HepG2 (cell line): ENCODE measurements around the gene ESR1. TPM values are rescaled to one million over a fixed set of nuclear protein-coding genes. Genes with fewer than 3 reads are reported as not detected.

Experiments
- ATAC-seq: fragments of 200-7000 bp; cut with Tn5 transposase; 3 replicates; pipeline ENCODE4 v1.9.1; 2020; ENCODE audit warnings: mild to moderate bottlenecking, moderate library complexity
- BruUV-seq: library from RNA; stranded (reverse); fragments of 400-500 nt; replicated peaks from 2 replicates; lab custom pipeline; 2021; lab: Mats Ljungman, UMichigan
- CTCF ChIA-PET: fragments of 300-600 bp; formaldehyde crosslinking; extraction: SDS; loops from one replicate; lab custom pipeline; 2021; ENCODE audit warnings: low total read pairs, inconsistent platforms, low intra/inter-chr PET ratio; lab: Yijun Ruan, JAX
- POLR2A ChIA-PET: fragments of 350-600 bp; sonication (Branson Sonifier 250); formaldehyde crosslinking; loops from one replicate; lab custom pipeline; 2020; ENCODE audit warnings: antibody characterized with exemption, inconsistent platforms; lab: Yijun Ruan, JAX
- DNase-seq: peaks from one replicate; pipeline ENCODE4 v3.0.0-alpha.2; 2015; ENCODE audit warnings: low spot score
- FAIRE-seq: peaks from 3 replicates; lab custom pipeline; 2011; peaks lifted over from hg19 to GRCh38; lab: Jason Lieb, UNC
- H2AFZ ChIP-seq: one replicate; pipeline ENCODE4 v1.6.1; 2011; ENCODE audit warnings: low read length, inconsistent platforms
- H3K27ac ChIP-seq: fragments of 300-600 bp; 3 replicates; pipeline ENCODE4 v1.8.0; 2011; ENCODE audit warnings: mixed run types, mild to moderate bottlenecking, mixed read lengths, low read length, inconsistent platforms; ENCODE audit not compliant: insufficient read depth; ENCODE audit errors: extremely low read length
- H3K27me3 ChIP-seq, 2 experiments: fragments of 200-600 bp in 1 of 2; 2 replicates in 1 of 2; 3 replicates in 1 of 2; pipeline versions ENCODE4 v1.6.0 to v1.8.0; 2011; ENCODE audit warnings: low read length in 2 of 2, mild to moderate bottlenecking in 2 of 2, moderate library complexity in 2 of 2, inconsistent platforms in 1 of 2; ENCODE audit not compliant: insufficient read depth in 2 of 2, control insufficient read depth in 1 of 2
- H3K36me3 ChIP-seq, 2 experiments: fragments of 200-600 bp in 1 of 2; replicated peaks in 1 of 2; 2 replicates in 1 of 2; 3 replicates in 1 of 2; pipeline versions ENCODE4 v1.5.1 to v1.8.0; 2011; ENCODE audit warnings: low read length in 2 of 2, inconsistent platforms in 1 of 2; ENCODE audit not compliant: insufficient read depth in 2 of 2, control insufficient read depth in 1 of 2
- H3K4me1 ChIP-seq: 2 replicates; pipeline ENCODE4 v1.5.1; 2012; ENCODE audit warnings: low read length, inconsistent platforms; ENCODE audit not compliant: insufficient read depth
- H3K4me2 ChIP-seq: 2 replicates; pipeline ENCODE4 v1.6.0; 2011; ENCODE audit warnings: low read depth, low read length, inconsistent platforms
- H3K4me3 ChIP-seq, 3 experiments: fragments of 200-600 bp in 1 of 3; sonication (generic), shearing (Covaris generic) in 1 of 3; replicated peaks in 1 of 3; 2 replicates each; pipeline ENCODE4 v1.5.1; 2011 to 2016; ENCODE audit warnings: low read length in 3 of 3, inconsistent platforms in 2 of 3, low read depth in 2 of 3, mild to moderate bottlenecking in 2 of 3, control low read depth in 1 of 3, mixed read lengths in 1 of 3; ENCODE audit not compliant: insufficient read depth in 1 of 3
- H3K79me2 ChIP-seq: one replicate; pipeline ENCODE4 v1.6.1; 2011; ENCODE audit warnings: low read length, inconsistent platforms; ENCODE audit not compliant: insufficient read depth
- H3K9ac ChIP-seq: 2 replicates; pipeline ENCODE4 v1.6.0; 2011; ENCODE audit warnings: mild to moderate bottlenecking, low read depth, low read length, inconsistent platforms; ENCODE audit not compliant: insufficient read depth
- H3K9me3 ChIP-seq: 2 replicates; pipeline ENCODE4 v1.5.1; 2012; ENCODE audit warnings: mild to moderate bottlenecking, low read length
- H4K20me1 ChIP-seq: 2 replicates; pipeline ENCODE4 v1.6.0; 2011; ENCODE audit warnings: inconsistent platforms, mild to moderate bottlenecking, low read length, moderate library complexity; ENCODE audit not compliant: insufficient read depth
- ARNTL ChIP-seq: sonication (generic); formaldehyde crosslinking; IDR thresholded peaks from 2 replicates; pipeline ENCODE4 v1.4.0; 2020; ENCODE audit warnings: mild to moderate bottlenecking, missing genetic modification reagents
- MEIS2 ChIP-seq: sonication (generic); formaldehyde crosslinking; IDR thresholded peaks from 2 replicates; pipeline ENCODE4 v1.9.0; 2021; ENCODE audit warnings: mild to moderate bottlenecking, missing genetic modification reagents
- PCBP2 ChIP-seq: fragments of 200-400 bp; formaldehyde crosslinking; optimal IDR thresholded peaks from 2 replicates; pipeline ENCODE3; 2018; ENCODE audit warnings: low read length, low read depth; ENCODE audit not compliant: poor library complexity, severe bottlenecking
- SATB2 ChIP-seq: sonication (generic); formaldehyde crosslinking; IDR thresholded peaks from 2 replicates; pipeline ENCODE4 v1.5.0; 2020; ENCODE audit warnings: missing genetic modification reagents
- ZFP36L1 ChIP-seq: sonication (generic); formaldehyde crosslinking; IDR thresholded peaks from 2 replicates; pipeline ENCODE4 v1.8.0; 2022; ENCODE audit warnings: mild to moderate bottlenecking, missing genetic modification reagents, moderate library complexity
- ZFYVE20 ChIP-seq: sonication (generic); formaldehyde crosslinking; IDR thresholded peaks from 2 replicates; pipeline ENCODE4 v1.8.0; 2023; ENCODE audit warnings: low read depth, mild to moderate bottlenecking, moderate library complexity, missing genetic modification reagents, borderline replicate concordance
- ZNF33B ChIP-seq: sonication (generic); formaldehyde crosslinking; IDR thresholded peaks from 2 replicates; pipeline ENCODE4 v1.5.1; 2020; ENCODE audit warnings: mild to moderate bottlenecking, missing genetic modification reagents
- WGBS: methylation state at CpG from one replicate; pipeline ENCODE4 v1.1.6; 2017; ENCODE audit warnings: low lambda C conversion rate; 5-methylcytosine and 5-hydroxymethylcytosine counted together
- in situ Hi-C: cut with HindIII; loops from 2 replicates; pipeline ENCODE4 v1.10.0; 2017; ENCODE audit warnings: low pct_unique_long_range_greater_than_20kb; ENCODE audit not compliant: extremely low pct_ligation_motif_present
- intact Hi-C: fragments of 100-400 bp; cut with micrococcal nuclease; formaldehyde crosslinking; loops from one replicate; pipeline ENCODE4 v1.10.0; 2022; ENCODE audit not compliant: unreplicated experiment
- polyA plus RNA-seq, 8 experiments: library from polyadenylated mRNA; depleted of rRNA in 3 of 8; stranded (reverse) in 7 of 8; unstranded in 1 of 8; fragments of >200 nt; fragmentation: Illumina TruSeq in 4 of 8; extraction: Trizol in 4 of 8; gene quantifications; 2 replicates each; pipeline versions ENCODE4 v1.2.1 to v1.2.3, GENCODE V29; 2011 to 2016; ENCODE audit warnings: low read depth in 4 of 8, missing spikeins in 1 of 8, mixed read lengths in 1 of 8; ENCODE audit not compliant: insufficient read depth in 1 of 8
- total RNA-seq, 5 experiments: library from RNA; depleted of rRNA; stranded (reverse); fragments of >200 nt; fragmentation: Illumina TruSeq; extraction: Trizol; gene quantifications; 2 replicates each; pipeline ENCODE4 v1.2.3, GENCODE V29; 2016; ENCODE audit warnings: low read depth in 1 of 5

ESR1 gene
- total and polyA plus RNA-seq, 2 of the 13 experiments (the other 11 are each of a cell fraction or from before 2014, with no cell fraction given) = not detected

- Histone ChIP-seq H2AFZ (no peak overlapping the region), H3K27ac (no peak overlapping the region), H3K36me3 (no peaks in the 10 kb centered on the region), H3K4me2 (no peak overlapping the region), H4K20me1 (no peaks in the 10 kb centered on the region), H3K4me3 (no peak overlapping the region), H3K4me1 (no peaks in the 10 kb centered on the region), H3K79me2 (no peaks in the 10 kb centered on the region), H3K27me3 (no peaks in the 10 kb centered on the region; a peak in 1 of 5 replicates), H3K9ac (no peak overlapping the region), H3K9me3 (no peaks in the 10 kb centered on the region)
- BruUV-seq = no TSS peak
- in situ Hi-C loops (no loop called here), intact Hi-C loops (no loop called here)
- POLR2A ChIA-PET = no interaction called here
- no peak for DNase-seq
- 30% methylated on average over 6 of the region's 6 CpGs for WGBS
- no peak for TF ChIP-seq PCBP2
- no peak for TF ChIP-seq SATB2 (CRISPR knock-in tag)
- TF ChIP-seq ZFYVE20 (CRISPR knock-in tag) = no peak
- FAIRE-seq = no peak
- no peak for ATAC-seq
- CTCF ChIA-PET = no interaction called here
Measured at GRCh38 chr6:151876122-151876521, 68.6 kb downstream of the ESR1 start.

GRCh38 chr6:151877458-151877857 is 70.0 kb downstream of the ESR1 start:
- Histone ChIP-seq H3K4me1 (no peaks in the 10 kb centered on the region), H3K27me3 (no peaks in the 10 kb centered on the region; a peak in 1 of 5 replicates), H3K9me3 (no peaks in the 10 kb centered on the region), H3K36me3 (no peaks in the 10 kb centered on the region), H4K20me1 (no peaks in the 10 kb centered on the region), H3K4me2 (no peak overlapping the region)
- intact Hi-C loops = no loop called here
- CTCF ChIA-PET = no interaction called here
- TF ChIP-seq MEIS2 (no peak), ZFP36L1 (CRISPR knock-in tag) (no peak), ZNF33B (CRISPR knock-in tag) (no peak), ARNTL (CRISPR knock-in tag) (no peak)
- TF ChIP-seq, all 625 proteins: peak for 0
- DNase-seq (no peak), FAIRE-seq (no peak), ATAC-seq (no peak)
- no peak overlapping the region for H3K4me3 ChIP-seq
- POLR2A ChIA-PET = no interaction called here
- BruUV-seq = no TSS peak
- no peaks in the 10 kb centered on the region for H3K79me2 ChIP-seq
- WGBS = 35% methylated on average over 3 of the region's 3 CpGs
- H3K27ac ChIP-seq = no peak overlapping the region
- H2AFZ ChIP-seq = no peak overlapping the region
- in situ Hi-C loops = no loop called here
- no peak overlapping the region for H3K9ac ChIP-seq
